Type B pancreatic cell (in vitro differentiated cells): ENCODE data around the gene DLEC1. TPM values are rescaled to one million over a fixed set of nuclear protein-coding genes. Genes with fewer than 3 reads are reported as not detected.

ENCODE experiments used
- DNase-seq: peaks from one replicate; pipeline ENCODE4 v3.0.0; 2021; ENCODE audit warnings: mixed read lengths; ENCODE audit not compliant: unreplicated experiment; ENCODE audit errors: extremely low spot score
- H3K27ac Mint-ChIP-seq: 2 replicates; pipeline ENCODE4 v1.8.0; 2021; ENCODE audit warnings: mild to moderate bottlenecking, mixed read lengths
- H3K27me3 Mint-ChIP-seq: 2 replicates; pipeline ENCODE4 v1.8.0; 2021; ENCODE audit warnings: mixed read lengths
- H3K36me3 Mint-ChIP-seq: 2 replicates; pipeline ENCODE4 v1.8.0; 2021; ENCODE audit warnings: mixed read lengths
- H3K4me1 Mint-ChIP-seq: one replicate; pipeline ENCODE4 v1.8.0; 2021; ENCODE audit warnings: mixed read lengths; ENCODE audit not compliant: unreplicated experiment
- H3K4me3 Mint-ChIP-seq: 2 replicates; pipeline ENCODE4 v1.8.0; 2021; ENCODE audit warnings: mild to moderate bottlenecking, mixed read lengths
- H3K9me3 Mint-ChIP-seq: 2 replicates; pipeline ENCODE4 v1.8.0; 2021; ENCODE audit warnings: mixed read lengths
- total RNA-seq: library from RNA; stranded (reverse); gene quantifications from 2 replicates; pipeline ENCODE4 v1.2.1, GENCODE V29; 2021; ENCODE audit warnings: low replicate concordance
- TF ChIP-seq, protein P1 (sequence below): fragments of 200-600 bp; sonication (generic); conservative IDR thresholded peaks from 2 replicates; pipeline ENCODE4 v1.5.0; 2021; ENCODE audit warnings: antibody characterized with exemption, mild to moderate bottlenecking

Gene DLEC1
- total RNA-seq, 1 donor from 2014 or later = 3.2 TPM

DNA sequence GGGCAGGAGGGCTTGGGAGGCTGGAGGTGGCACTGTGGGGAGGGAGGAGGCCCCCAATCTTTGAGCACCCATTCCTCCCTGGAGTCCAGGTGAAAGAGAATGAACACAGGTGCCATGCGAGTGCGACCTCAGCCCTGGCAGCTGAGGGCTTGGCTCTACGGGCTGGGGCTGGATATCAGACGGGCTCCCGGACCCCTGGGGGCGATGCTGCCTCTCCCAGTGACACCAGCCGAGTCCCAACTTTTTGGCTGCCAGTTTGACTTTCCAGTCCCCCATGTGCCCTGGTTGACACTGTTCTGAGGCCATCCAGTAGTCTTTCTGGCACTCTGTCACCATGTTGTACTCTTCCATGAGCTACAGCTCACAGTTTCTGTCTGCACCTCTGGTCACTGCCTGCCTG lies 47.2 kb upstream of the DLEC1 start:
- Mint-ChIP-seq H3K27ac (peak overlapping the region; percentile 98), H3K4me3 (peak overlapping the region; percentile 89), H3K27me3 (no peaks in the 10 kb centered on the region), H3K4me1 (peaks cover 48% of the 10 kb centered on the region), H3K9me3 (no peaks in the 10 kb centered on the region), H3K36me3 (peaks cover 6% of the 10 kb centered on the region)
- DNase-seq = no peak
- TF ChIP-seq, protein P1, sequence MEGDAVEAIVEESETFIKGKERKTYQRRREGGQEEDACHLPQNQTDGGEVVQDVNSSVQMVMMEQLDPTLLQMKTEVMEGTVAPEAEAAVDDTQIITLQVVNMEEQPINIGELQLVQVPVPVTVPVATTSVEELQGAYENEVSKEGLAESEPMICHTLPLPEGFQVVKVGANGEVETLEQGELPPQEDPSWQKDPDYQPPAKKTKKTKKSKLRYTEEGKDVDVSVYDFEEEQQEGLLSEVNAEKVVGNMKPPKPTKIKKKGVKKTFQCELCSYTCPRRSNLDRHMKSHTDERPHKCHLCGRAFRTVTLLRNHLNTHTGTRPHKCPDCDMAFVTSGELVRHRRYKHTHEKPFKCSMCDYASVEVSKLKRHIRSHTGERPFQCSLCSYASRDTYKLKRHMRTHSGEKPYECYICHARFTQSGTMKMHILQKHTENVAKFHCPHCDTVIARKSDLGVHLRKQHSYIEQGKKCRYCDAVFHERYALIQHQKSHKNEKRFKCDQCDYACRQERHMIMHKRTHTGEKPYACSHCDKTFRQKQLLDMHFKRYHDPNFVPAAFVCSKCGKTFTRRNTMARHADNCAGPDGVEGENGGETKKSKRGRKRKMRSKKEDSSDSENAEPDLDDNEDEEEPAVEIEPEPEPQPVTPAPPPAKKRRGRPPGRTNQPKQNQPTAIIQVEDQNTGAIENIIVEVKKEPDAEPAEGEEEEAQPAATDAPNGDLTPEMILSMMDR = no peak

DNA sequence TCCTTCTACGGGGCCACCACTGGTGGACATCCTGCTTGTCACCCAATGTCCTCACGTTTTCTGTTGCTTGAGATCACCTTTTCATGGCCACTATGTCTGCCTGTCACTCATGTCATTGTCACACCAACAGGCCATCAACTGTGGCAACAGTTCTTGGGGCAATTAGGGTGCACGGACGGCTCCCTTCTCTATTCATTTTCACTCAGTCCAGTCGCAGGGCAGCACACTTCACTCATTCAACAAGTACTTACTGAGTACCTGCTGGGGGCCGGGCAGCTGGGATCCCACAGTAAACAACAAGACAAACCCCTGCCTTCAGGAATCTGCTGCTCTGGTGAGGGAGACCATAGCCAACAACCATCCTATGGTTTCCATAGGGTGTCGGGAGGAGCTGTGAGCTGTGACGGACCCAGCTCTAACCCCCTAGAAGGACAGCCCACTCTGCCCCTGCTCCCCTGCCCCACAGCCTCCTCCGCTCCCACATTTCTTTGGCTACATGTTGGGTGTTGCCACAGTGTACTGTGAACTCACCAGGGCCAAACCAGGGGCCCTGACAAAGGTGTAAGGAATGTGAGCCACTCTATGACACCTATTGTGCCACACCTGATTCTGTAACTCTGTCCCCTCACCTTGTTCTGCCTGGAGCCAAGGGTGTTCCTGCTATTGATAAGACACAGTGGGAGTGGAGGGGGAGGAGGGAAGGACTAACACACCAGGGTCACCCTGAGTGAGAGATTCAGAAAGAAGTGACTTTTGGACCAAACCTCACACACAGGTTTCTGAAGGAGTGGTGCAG lies 46.5 kb upstream of the DLEC1 start:
- TF ChIP-seq, protein P1 = no peak
- H3K4me1 Mint-ChIP-seq = peaks cover 51% of the 10 kb centered on the region
- no peaks in the 10 kb centered on the region for H3K27me3 Mint-ChIP-seq
- no peaks in the 10 kb centered on the region for H3K9me3 Mint-ChIP-seq
- no peak for DNase-seq
- peaks cover 7% of the 10 kb centered on the region for H3K36me3 Mint-ChIP-seq
- peak overlapping the region; percentile 98 for H3K27ac Mint-ChIP-seq
- H3K4me3 Mint-ChIP-seq = peak overlapping the region; percentile 89

DNA sequence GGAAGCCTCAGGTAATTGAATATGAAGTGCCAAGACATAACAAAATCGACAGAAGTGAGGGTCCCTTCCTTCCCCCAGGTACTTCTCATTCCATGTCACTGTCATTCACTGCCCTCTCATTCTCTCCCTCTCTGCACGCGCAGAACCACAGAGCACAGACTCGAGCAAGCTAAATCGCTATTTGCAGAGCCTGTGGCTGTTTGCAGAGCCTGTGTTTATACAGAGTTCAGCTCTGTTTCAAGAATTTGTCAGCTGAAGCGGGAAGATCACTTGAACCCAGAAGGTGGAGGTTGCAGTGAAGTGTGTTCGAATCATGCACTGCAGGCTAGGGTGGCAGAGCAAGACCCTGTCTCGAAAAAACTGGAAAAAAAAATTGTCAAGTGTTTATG lies 45.9 kb upstream of the DLEC1 start:
- Mint-ChIP-seq H3K9me3 (no peaks in the 10 kb centered on the region), H3K4me3 (peak overlapping the region; percentile 89), H3K27me3 (no peaks in the 10 kb centered on the region), H3K4me1 (peaks cover 48% of the 10 kb centered on the region), H3K27ac (peak overlapping the region; percentile 98), H3K36me3 (peaks cover 7% of the 10 kb centered on the region)
- TF ChIP-seq, protein P1 = no peak
- DNase-seq = no peak

DNA sequence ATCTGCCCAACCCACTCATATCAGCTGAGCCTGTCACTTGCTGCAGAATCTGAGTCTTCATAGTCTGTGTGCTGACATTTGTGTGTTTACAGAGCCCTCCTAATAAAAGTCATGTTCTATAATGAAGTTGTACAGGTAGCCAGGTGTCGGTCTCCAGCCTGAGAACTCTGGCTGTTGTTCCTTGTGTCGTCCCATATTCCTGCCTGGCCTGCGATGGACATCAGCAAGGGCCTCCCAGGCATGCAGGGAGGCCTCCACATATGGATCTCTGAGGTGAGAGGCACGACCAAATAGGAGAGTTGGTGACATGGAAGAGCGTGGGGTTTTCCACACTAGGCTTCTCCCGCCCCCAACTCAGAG lies 45.6 kb upstream of the DLEC1 start:
- H3K36me3 Mint-ChIP-seq = peaks cover 7% of the 10 kb centered on the region
- H3K4me1 Mint-ChIP-seq = peaks cover 45% of the 10 kb centered on the region
- H3K27ac Mint-ChIP-seq = peak overlapping the region; percentile 98
- no peaks in the 10 kb centered on the region for H3K27me3 Mint-ChIP-seq
- DNase-seq = no peak
- peak overlapping the region; percentile 89 for H3K4me3 Mint-ChIP-seq
- no peaks in the 10 kb centered on the region for H3K9me3 Mint-ChIP-seq
- TF ChIP-seq, protein P1 = no peak

DNA sequence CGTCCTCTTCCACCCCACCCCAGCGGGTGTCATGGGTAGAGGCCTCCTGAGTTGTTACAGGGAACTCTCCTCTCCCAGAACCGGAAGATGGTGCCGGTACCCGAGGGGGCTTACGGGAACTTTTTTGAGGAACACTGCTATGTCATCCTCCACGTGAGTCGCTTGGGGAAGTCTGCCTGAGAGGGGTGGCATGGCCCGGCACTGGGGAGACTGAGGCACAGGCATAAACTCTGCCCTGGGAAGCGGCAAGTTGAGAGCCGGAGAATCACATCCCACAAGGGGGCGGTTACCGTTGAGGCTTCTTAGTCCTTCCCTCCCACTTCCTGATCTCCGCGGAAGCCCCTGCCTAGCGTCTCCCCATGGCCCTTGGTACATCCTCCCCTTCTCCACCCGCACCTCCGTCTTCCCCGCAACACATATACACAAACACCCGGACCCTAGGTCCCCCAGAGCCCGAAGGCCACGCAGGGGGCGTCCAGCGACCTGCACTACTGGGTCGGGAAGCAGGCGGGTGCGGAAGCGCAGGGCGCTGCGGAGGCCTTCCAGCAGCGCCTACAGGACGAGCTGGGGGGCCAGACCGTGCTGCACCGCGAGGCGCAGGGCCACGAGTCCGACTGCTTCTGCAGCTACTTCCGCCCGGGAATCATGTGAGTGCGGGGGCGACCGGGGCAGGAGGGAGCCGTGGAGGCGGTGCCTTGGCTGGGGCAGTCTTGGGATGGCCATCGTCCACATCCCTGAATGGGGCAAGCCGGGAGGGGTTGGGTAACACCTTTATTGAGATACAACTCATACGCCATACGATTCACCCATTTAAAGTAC lies 45.0 kb upstream of the DLEC1 start:
- no peaks in the 10 kb centered on the region for H3K27me3 Mint-ChIP-seq
- no peak for DNase-seq
- TF ChIP-seq, protein P1 = no peak
- no peaks in the 10 kb centered on the region for H3K9me3 Mint-ChIP-seq
- H3K36me3 Mint-ChIP-seq = peaks cover 7% of the 10 kb centered on the region
- peak overlapping the region; percentile 98 for H3K27ac Mint-ChIP-seq
- H3K4me3 Mint-ChIP-seq = peak overlapping the region; percentile 89
- H3K4me1 Mint-ChIP-seq = peaks cover 44% of the 10 kb centered on the region
